B cell (primary cell): ENCODE results near the gene MARCHF7. TPM values are rescaled to one million over a fixed set of nuclear protein-coding genes. Genes with fewer than 3 reads are reported as not detected.

Source experiments
- ATAC-seq: fragments of 200-7000 bp; cut with Tn5 transposase; one replicate; pipeline ENCODE4 v1.10.0; 2021; ENCODE audit warnings: low read depth, mild to moderate bottlenecking, moderate number of reproducible peaks, moderate library complexity
- CTCF ChIA-PET: fragments of 350-600 bp; sonication (Branson Sonifier 250); formaldehyde crosslinking; loops from one replicate; lab custom pipeline; 2021; ENCODE audit warnings: antibody characterized with exemption, inconsistent platforms; lab: Charles Lee
- POLR2A ChIA-PET: fragments of 350-600 bp; sonication (Branson Sonifier 250); formaldehyde crosslinking; loops from one replicate; lab custom pipeline; 2021; ENCODE audit warnings: antibody characterized with exemption; lab: Charles Lee
- DNase-seq: peaks from one replicate; pipeline ENCODE4 v3.0.0; 2013
- H2AFZ ChIP-seq: 2 replicates; pipeline ENCODE4 v1.6.1; 2012; ENCODE audit warnings: mild to moderate bottlenecking, low read depth, low read length; ENCODE audit not compliant: insufficient read depth, poor library complexity, severe bottlenecking
- H3K27ac ChIP-seq, 2 donors: 1 replicate in 1 of 2; 2 replicates in 1 of 2; pipeline ENCODE4 v1.5.1; 2012 to 2013; ENCODE audit warnings: low read length in 2 of 2, mild to moderate bottlenecking in 2 of 2, moderate library complexity in 1 of 2
- H3K27me3 ChIP-seq, 4 experiments: fragments of 200-600 bp in 1 of 4; sonication (generic) in 1 of 4; replicated peaks in 1 of 4; 1 replicate in 2 of 4; 2 replicates in 2 of 4; pipeline versions ENCODE4 v1.6.1 to v1.7.0; 2013 to 2016; ENCODE audit warnings: low read length in 3 of 4, mild to moderate bottlenecking in 2 of 4, mixed read lengths in 1 of 4, moderate library complexity in 1 of 4; ENCODE audit not compliant: insufficient read depth in 4 of 4, control insufficient read depth in 3 of 4; ENCODE audit errors: control extremely low read depth in 1 of 4
- H3K36me3 ChIP-seq, 2 experiments: replicated peaks in 1 of 2; 1 replicate in 1 of 2; 2 replicates in 1 of 2; pipeline versions ENCODE4 v1.6.1 to v1.7.1; 2013; ENCODE audit warnings: low read length in 1 of 2; ENCODE audit not compliant: insufficient read depth in 2 of 2, control insufficient read depth in 1 of 2; ENCODE audit errors: control extremely low read depth in 1 of 2, extremely low read depth in 1 of 2
- H3K4me1 ChIP-seq, 2 donors: fragments of 200-600 bp in 1 of 2; sonication (generic) in 1 of 2; 1 replicate in 1 of 2; 2 replicates in 1 of 2; pipeline versions ENCODE4 v1.5.1 to v1.6.1; 2013 to 2017; ENCODE audit warnings: low read length in 2 of 2; ENCODE audit not compliant: control insufficient read depth in 2 of 2, insufficient read depth in 2 of 2
- H3K4me2 ChIP-seq: replicated peaks from 2 replicates; pipeline ENCODE3; 2012; ENCODE audit warnings: mild to moderate bottlenecking, low read depth, low read length; ENCODE audit not compliant: poor library complexity, severe bottlenecking
- H3K4me3 ChIP-seq, 5 experiments: fragments of 200-600 bp in 1 of 5; sonication (generic) in 1 of 5; 1 replicate in 3 of 5; 2 replicates in 2 of 5; pipeline versions ENCODE4 v1.5.1 to v1.7.0; 2011 to 2016; ENCODE audit warnings: low read length in 4 of 5, mild to moderate bottlenecking in 4 of 5, low read depth in 2 of 5, control low read depth in 1 of 5, moderate library complexity in 1 of 5; ENCODE audit not compliant: insufficient read depth in 1 of 5; ENCODE audit errors: control extremely low read depth in 1 of 5, extremely low read depth in 1 of 5
- H3K79me2 ChIP-seq: fragments of 200-600 bp; sonication (generic); one replicate; pipeline ENCODE4 v1.6.0; 2016; ENCODE audit warnings: low read length; ENCODE audit not compliant: control insufficient read depth, insufficient read depth
- H3K9ac ChIP-seq: fragments of 200-600 bp; sonication (generic); 2 replicates; pipeline ENCODE4 v1.6.1; 2017; ENCODE audit warnings: mild to moderate bottlenecking, low read length, moderate library complexity
- H3K9me3 ChIP-seq, 3 donors: one replicate each; pipeline versions ENCODE4 v1.6.1 to v1.7.1; 2013; ENCODE audit warnings: low read length in 2 of 3; ENCODE audit not compliant: control insufficient read depth in 2 of 3, insufficient read depth in 1 of 3; ENCODE audit errors: control extremely low read depth in 1 of 3
- H4K20me1 ChIP-seq: 2 replicates; pipeline ENCODE4 v1.6.0; 2012; ENCODE audit warnings: mild to moderate bottlenecking, low read length; ENCODE audit not compliant: insufficient read depth, control insufficient read depth, poor library complexity, severe bottlenecking
- H3K27ac Mint-ChIP-seq: one replicate; pipeline ENCODE4 v1.8.0; 2021; ENCODE audit warnings: mixed read lengths
- H3K27me3 Mint-ChIP-seq: one replicate; pipeline ENCODE4 v1.8.0; 2021; ENCODE audit warnings: mixed read lengths
- H3K4me1 Mint-ChIP-seq: one replicate; pipeline ENCODE4 v1.8.0; 2021; ENCODE audit warnings: mixed read lengths
- H3K4me3 Mint-ChIP-seq: one replicate; pipeline ENCODE4 v1.8.0; 2021; ENCODE audit warnings: mixed read lengths
- H3K9me3 Mint-ChIP-seq: one replicate; pipeline ENCODE4 v1.8.0; 2022; ENCODE audit warnings: mixed read lengths; ENCODE audit not compliant: insufficient read depth
- CTCF ChIP-seq: fragments of 200-600 bp; IDR thresholded peaks from one replicate; pipeline ENCODE4 v1.8.0; 2022; ENCODE audit warnings: antibody characterized with exemption, mild to moderate bottlenecking
- EZH2 ChIP-seq: IDR thresholded peaks from 2 replicates; pipeline ENCODE4 v1.6.1; 2012; ENCODE audit warnings: borderline replicate concordance, low read depth, mild to moderate bottlenecking, moderate library complexity, low read length; ENCODE audit not compliant: insufficient read depth, poor library complexity, severe bottlenecking
- WGBS: methylation state at CpG from one replicate; pipeline ENCODE4 v1.1.5; 2013; ENCODE audit warnings: missing lambda C conversion rate; ENCODE audit not compliant: insufficient coverage; 5-methylcytosine and 5-hydroxymethylcytosine counted together
- intact Hi-C: fragments of 100-400 bp; cut with micrococcal nuclease; formaldehyde crosslinking; loops from one replicate; pipeline ENCODE4 v1.10.0; 2022
- polyA plus RNA-seq: library from polyadenylated mRNA; depleted of rRNA; stranded (reverse); fragments of >200 nt; gene quantifications from 2 replicates; pipeline ENCODE4 v1.2.3, GENCODE V29; 2012
- total RNA-seq, 2 donors: library from RNA; stranded (reverse); fragments of 120-200 nt in 1 of 2; gene quantifications; 1 replicate in 1 of 2; 2 replicates in 1 of 2; pipeline versions ENCODE4 v1.2.3 to v1.2.4, GENCODE V29; 2013 to 2022

The MARCHF7 gene
- total and polyA plus RNA-seq, 2 donors (not counting 1 experiment from before 2014, with no cell fraction given): 55.4 to 109 TPM

GRCh38 chr2:159706385-159706980 is 5.8 kb upstream of the MARCHF7 start:
- Mint-ChIP-seq H3K9me3 (no peaks in the 10 kb centered on the region), H3K27ac (no peak overlapping the region), H3K27me3 (no peaks in the 10 kb centered on the region), H3K4me3 (no peak overlapping the region), H3K4me1 (peaks cover 5% of the 10 kb centered on the region)
- peaks cover 0 to 6% of the 10 kb centered on the region in 2 donors for H3K4me1 ChIP-seq
- intact Hi-C loops: no loop called here
- no peaks in the 10 kb centered on the region for H3K9me3 ChIP-seq
- ChIA-PET POLR2A (no interaction called here), CTCF (no interaction called here)
- no peak for TF ChIP-seq EZH2
- TF ChIP-seq CTCF: no peak
- no peak overlapping the region for H3K27ac ChIP-seq
- ATAC-seq (no peak), DNase-seq (no peak)
- no peaks in the 10 kb centered on the region for H3K27me3 ChIP-seq
- peaks cover 0 to 1% of the 10 kb centered on the region in 2 experiments for H3K36me3 ChIP-seq
- no peak overlapping the region for H3K4me2 ChIP-seq
- WGBS: 94% methylated on average over 5 of the region's 10 CpGs
- peaks cover 7% of the 10 kb centered on the region for H3K79me2 ChIP-seq
- H3K9ac ChIP-seq: no peak overlapping the region
- H4K20me1 ChIP-seq: no peaks in the 10 kb centered on the region
- H3K4me3 ChIP-seq: no peak overlapping the region
- no peak overlapping the region for H2AFZ ChIP-seq

- Histone ChIP-seq H3K4me3 (no peak overlapping the region), H3K4me2 (no peak overlapping the region), H3K9ac (no peak overlapping the region), H3K36me3 (peaks cover 0 to 1% of the 10 kb centered on the region in 2 experiments), H3K27ac (no peak overlapping the region), H4K20me1 (peaks cover 10% of the 10 kb centered on the region), H3K27me3 (no peaks in the 10 kb centered on the region), H2AFZ (no peak overlapping the region), H3K79me2 (peaks cover 16% of the 10 kb centered on the region), H3K4me1 (peaks cover 4 to 10% of the 10 kb centered on the region in 2 donors), H3K9me3 (no peaks in the 10 kb centered on the region)
- intact Hi-C loops: no loop called here
- no CpG with 5 or more reads among the region's 5 CpGs for WGBS
- CTCF ChIA-PET: interaction anchor here (0.6 kb wide), 1 partner anchor 45 kb away, joined by 3 read pairs; no protein-coding TSS in a partner anchor
- TF ChIP-seq CTCF (no peak), EZH2 (no peak)
- H3K27ac Mint-ChIP-seq: no peak overlapping the region
- H3K4me3 Mint-ChIP-seq: no peak overlapping the region
- H3K9me3 Mint-ChIP-seq: no peaks in the 10 kb centered on the region
- no peak for ATAC-seq
- POLR2A ChIA-PET: no interaction called here
- peaks cover 18% of the 10 kb centered on the region for H3K4me1 Mint-ChIP-seq
- H3K27me3 Mint-ChIP-seq: no peaks in the 10 kb centered on the region
- DNase-seq: no peak
Observed at GRCh38 chr2:159708066-159708760, 4.1 kb upstream of the MARCHF7 start.
